CD8-positive, alpha-beta memory T cell (primary cell): Measurements from ENCODE around the gene FUBP3. TPM values are rescaled to one million over a fixed set of nuclear protein-coding genes. Genes with fewer than 3 reads are reported as not detected.

Source experiments
- CTCF ChIA-PET: fragments of 350-600 bp; sonication (Branson Sonifier 250); formaldehyde crosslinking; loops from one replicate; lab custom pipeline; 2021; ENCODE audit warnings: antibody characterized with exemption; lab: Charles Lee
- POLR2A ChIA-PET: fragments of 350-600 bp; sonication (Branson Sonifier 250); formaldehyde crosslinking; loops from one replicate; lab custom pipeline; 2021; ENCODE audit warnings: antibody characterized with exemption; lab: Charles Lee
- DNase-seq, 5 donors: peaks; one replicate each; pipeline versions ENCODE4 v3.0.0 to v3.0.0-alpha.2; 2020 to 2022; ENCODE audit warnings: mixed read lengths in 1 of 5
- H3K27ac ChIP-seq: one replicate; pipeline ENCODE4 v1.7.0; 2013; ENCODE audit warnings: low read depth, mild to moderate bottlenecking, low read length, moderate library complexity
- H3K27me3 ChIP-seq: 2 replicates; pipeline ENCODE4 v1.7.0; 2013; ENCODE audit warnings: low read length, mild to moderate bottlenecking; ENCODE audit not compliant: insufficient read depth, poor library complexity, severe bottlenecking
- H3K36me3 ChIP-seq: 2 replicates; pipeline ENCODE4 v1.7.0; 2013; ENCODE audit warnings: mild to moderate bottlenecking, low read length, moderate library complexity; ENCODE audit not compliant: insufficient read depth
- H3K4me1 ChIP-seq: 2 replicates; pipeline ENCODE4 v1.7.0; 2013; ENCODE audit warnings: mild to moderate bottlenecking, low read length, moderate library complexity; ENCODE audit not compliant: insufficient read depth
- H3K4me3 ChIP-seq: 2 replicates; pipeline ENCODE4 v1.7.0; 2013; ENCODE audit warnings: mild to moderate bottlenecking, low read length
- H3K9me3 ChIP-seq: 2 replicates; pipeline ENCODE4 v1.7.0; 2013; ENCODE audit warnings: mild to moderate bottlenecking, low read length
- H3K27ac Mint-ChIP-seq, 8 donors: one replicate each; pipeline ENCODE4 v1.8.0; 2020 to 2021; ENCODE audit warnings: mixed read lengths in 8 of 8, mild to moderate bottlenecking in 6 of 8, inconsistent platforms in 3 of 8, moderate library complexity in 3 of 8
- H3K27me3 Mint-ChIP-seq, 2 donors: one replicate each; pipeline ENCODE4 v1.8.0; 2020 to 2021; ENCODE audit warnings: mixed read lengths in 2 of 2, mild to moderate bottlenecking in 1 of 2, moderate library complexity in 1 of 2
- H3K36me3 Mint-ChIP-seq, 3 donors: one replicate each; pipeline ENCODE4 v1.8.0; 2020 to 2021; ENCODE audit warnings: mixed read lengths in 3 of 3, inconsistent platforms in 1 of 3, mild to moderate bottlenecking in 1 of 3
- H3K4me1 Mint-ChIP-seq, 3 donors: one replicate each; pipeline ENCODE4 v1.8.0; 2020 to 2021; ENCODE audit warnings: mixed read lengths in 3 of 3, inconsistent platforms in 1 of 3, mild to moderate bottlenecking in 1 of 3
- H3K4me3 Mint-ChIP-seq, 7 donors: one replicate each; pipeline ENCODE4 v1.8.0; 2020 to 2021; ENCODE audit warnings: mixed read lengths in 7 of 7, mild to moderate bottlenecking in 6 of 7, moderate library complexity in 4 of 7, inconsistent platforms in 2 of 7
- H3K9me3 Mint-ChIP-seq, 5 donors: one replicate each; pipeline ENCODE4 v1.8.0; 2020 to 2022; ENCODE audit warnings: mixed read lengths in 5 of 5, mild to moderate bottlenecking in 3 of 5, moderate library complexity in 2 of 5, inconsistent platforms in 1 of 5
- polyA plus RNA-seq: library from polyadenylated mRNA; unstranded; fragments of 300-500 nt; fragmentation: Illumina TruSeq; gene quantifications from one replicate; pipeline ENCODE4 v1.2.3, GENCODE V29; 2021
- total RNA-seq, 2 experiments: library from RNA; stranded (reverse); gene quantifications; one replicate each; pipeline ENCODE4 v1.2.3, GENCODE V29; 2021

FUBP3 gene, protein sequence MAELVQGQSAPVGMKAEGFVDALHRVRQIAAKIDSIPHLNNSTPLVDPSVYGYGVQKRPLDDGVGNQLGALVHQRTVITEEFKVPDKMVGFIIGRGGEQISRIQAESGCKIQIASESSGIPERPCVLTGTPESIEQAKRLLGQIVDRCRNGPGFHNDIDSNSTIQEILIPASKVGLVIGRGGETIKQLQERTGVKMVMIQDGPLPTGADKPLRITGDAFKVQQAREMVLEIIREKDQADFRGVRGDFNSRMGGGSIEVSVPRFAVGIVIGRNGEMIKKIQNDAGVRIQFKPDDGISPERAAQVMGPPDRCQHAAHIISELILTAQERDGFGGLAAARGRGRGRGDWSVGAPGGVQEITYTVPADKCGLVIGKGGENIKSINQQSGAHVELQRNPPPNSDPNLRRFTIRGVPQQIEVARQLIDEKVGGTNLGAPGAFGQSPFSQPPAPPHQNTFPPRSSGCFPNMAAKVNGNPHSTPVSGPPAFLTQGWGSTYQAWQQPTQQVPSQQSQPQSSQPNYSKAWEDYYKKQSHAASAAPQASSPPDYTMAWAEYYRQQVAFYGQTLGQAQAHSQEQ
- total RNA-seq, result 10 to 100 TPM; 49.9 to 50.4 TPM
- polyA plus RNA-seq, result 35.0 TPM

DNA sequence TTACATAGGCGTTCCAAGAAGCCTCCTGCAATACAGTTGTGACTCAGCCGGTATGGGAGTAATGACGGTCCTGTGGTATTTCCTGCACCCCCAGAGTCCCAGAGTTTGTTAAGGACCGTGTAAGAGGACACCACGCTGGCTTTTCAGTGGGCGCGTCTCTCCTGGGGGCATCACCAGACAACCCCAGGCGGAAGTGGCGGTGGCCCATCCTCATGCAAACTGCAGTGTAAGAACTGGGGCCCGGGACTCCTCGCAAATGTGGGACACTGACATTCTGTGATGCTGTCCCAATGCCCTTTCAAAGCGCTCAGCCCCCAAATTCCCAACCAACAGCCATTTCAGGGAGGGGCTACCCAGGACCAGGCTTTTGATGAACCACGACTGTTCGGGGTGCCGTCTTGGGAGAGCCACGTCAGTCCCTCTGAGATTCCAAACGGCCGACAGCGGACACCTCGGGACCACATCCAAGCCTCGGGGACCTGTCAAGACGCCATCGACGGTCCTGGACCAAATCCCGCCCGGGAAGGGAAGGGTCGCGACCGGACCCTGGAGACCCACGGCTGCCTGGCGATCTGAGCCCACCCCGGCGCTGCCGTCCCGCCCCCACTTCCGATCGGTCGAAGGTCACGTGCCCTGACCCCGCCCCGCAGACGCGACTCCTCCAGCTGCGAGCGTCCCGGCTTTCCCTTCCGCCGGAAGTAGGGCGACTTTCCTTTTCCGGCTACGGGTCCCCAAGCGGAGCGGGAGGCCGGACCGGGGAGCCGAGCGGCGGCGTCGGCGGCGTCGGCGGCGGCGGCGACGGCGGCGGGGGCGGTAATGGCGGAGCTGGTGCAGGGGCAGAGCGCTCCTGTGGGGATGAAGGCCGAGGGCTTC lies at the start of gene FUBP3:
FUBP3 (plus strand) TSS at position 713 of the 873 bp plus-strand sequence; CDS start at position 817, 104 bp downstream.
- H3K4me3 ChIP-seq, result peak within 1 kb of the TSS; percentile 93
- peaks cover 29% of the 10 kb centered on the region for H3K4me1 ChIP-seq
- Mint-ChIP-seq H3K27ac (peak within 1 kb of the TSS; percentile 89 to 98 (median 96)), H3K4me1 (peaks cover 40 to 62% (median 54%) of the 10 kb centered on the region in 3 donors), H3K36me3 (peaks cover 0 to 26% (median 0%) of the 10 kb centered on the region in 3 donors), H3K4me3 (peak within 1 kb of the TSS; percentile 90 to 96 (median 94)), H3K9me3 (no peaks in the 10 kb centered on the region), H3K27me3 (peaks cover 0 to 2% of the 10 kb centered on the region in 2 donors)
- ChIA-PET POLR2A (interaction anchor here (0.6 kb wide), 1 partner anchor 114 kb away, joined by 3 read pairs; the partner anchor contains the start of gene EXOSC2), CTCF (no interaction called here)
- DNase-seq, result peak; percentile 80 to 87 (median 84)
- H3K27ac ChIP-seq, result peak within 1 kb of the TSS; percentile 88
- H3K36me3 ChIP-seq, result no peaks in the 10 kb centered on the region
- no peaks in the 10 kb centered on the region for H3K27me3 ChIP-seq
- H3K9me3 ChIP-seq, result no peaks in the 10 kb centered on the region

DNA sequence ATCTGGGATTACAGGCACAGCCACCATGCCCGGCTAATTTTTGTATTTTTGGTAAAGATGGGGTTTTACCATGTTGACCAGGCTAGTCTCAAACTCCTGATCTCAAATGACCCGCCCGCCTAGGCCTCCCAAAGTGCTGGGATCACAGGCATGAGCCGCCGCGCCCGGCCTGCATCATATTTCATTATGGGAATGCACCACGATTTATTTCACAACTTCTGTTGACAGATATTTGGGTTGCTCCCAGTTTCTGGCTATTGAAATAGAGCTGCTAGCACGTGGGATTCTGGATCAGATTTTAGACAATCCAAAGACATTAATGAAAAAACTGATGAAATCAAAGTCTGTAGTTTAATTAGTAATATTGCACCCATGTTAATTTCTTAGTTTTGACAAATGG lies 48.4 kb upstream of the FUBP3 start:
- Mint-ChIP-seq H3K4me3 (no peak overlapping the region), H3K36me3 (no peaks in the 10 kb centered on the region), H3K9me3 (no peaks in the 10 kb centered on the region), H3K27me3 (peaks cover 15 to 28% of the 10 kb centered on the region in 2 donors), H3K27ac (no peak overlapping the region), H3K4me1 (peaks cover 5% of the 10 kb centered on the region in 3 donors)
- no peak overlapping the region for H3K4me3 ChIP-seq
- no peak for DNase-seq
- H3K27ac ChIP-seq, result no peak overlapping the region
- H3K36me3 ChIP-seq, result no peaks in the 10 kb centered on the region
- H3K9me3 ChIP-seq, result no peaks in the 10 kb centered on the region
- POLR2A ChIA-PET, result no interaction called here
- CTCF ChIA-PET, result no interaction called here
- H3K4me1 ChIP-seq, result no peaks in the 10 kb centered on the region
- peaks cover 5% of the 10 kb centered on the region for H3K27me3 ChIP-seq

DNA sequence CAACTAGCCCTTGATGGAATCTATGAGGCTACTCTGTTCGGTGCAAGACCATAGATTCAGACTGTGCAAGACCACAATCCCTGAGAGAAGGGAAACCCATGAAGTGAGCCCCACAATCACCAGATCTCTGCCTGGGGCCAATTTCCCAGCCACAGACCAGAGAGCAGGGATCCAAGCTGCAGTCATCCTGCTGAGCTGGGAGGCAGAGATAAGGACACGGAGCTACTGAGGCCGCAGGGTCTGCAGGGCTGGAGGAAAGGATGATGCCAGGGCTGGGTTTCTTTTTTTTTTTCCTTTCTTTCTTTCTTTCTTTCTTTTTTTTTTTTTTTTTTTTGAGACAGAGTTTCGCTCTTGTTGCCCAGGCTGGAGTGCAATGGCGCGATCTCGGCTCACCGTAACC lies 47.7 kb upstream of the FUBP3 start:
- ChIA-PET POLR2A (no interaction called here), CTCF (no interaction called here)
- no peak for DNase-seq
- Mint-ChIP-seq H3K36me3 (no peaks in the 10 kb centered on the region), H3K27ac (no peak overlapping the region), H3K4me1 (peaks cover 6 to 8% (median 8%) of the 10 kb centered on the region in 3 donors), H3K9me3 (no peaks in the 10 kb centered on the region), H3K27me3 (peaks cover 15 to 33% of the 10 kb centered on the region in 2 donors), H3K4me3 (no peak overlapping the region)
- Histone ChIP-seq H3K36me3 (no peaks in the 10 kb centered on the region), H3K4me1 (no peaks in the 10 kb centered on the region), H3K4me3 (no peak overlapping the region), H3K9me3 (no peaks in the 10 kb centered on the region), H3K27me3 (peaks cover 6% of the 10 kb centered on the region), H3K27ac (no peak overlapping the region)

DNA sequence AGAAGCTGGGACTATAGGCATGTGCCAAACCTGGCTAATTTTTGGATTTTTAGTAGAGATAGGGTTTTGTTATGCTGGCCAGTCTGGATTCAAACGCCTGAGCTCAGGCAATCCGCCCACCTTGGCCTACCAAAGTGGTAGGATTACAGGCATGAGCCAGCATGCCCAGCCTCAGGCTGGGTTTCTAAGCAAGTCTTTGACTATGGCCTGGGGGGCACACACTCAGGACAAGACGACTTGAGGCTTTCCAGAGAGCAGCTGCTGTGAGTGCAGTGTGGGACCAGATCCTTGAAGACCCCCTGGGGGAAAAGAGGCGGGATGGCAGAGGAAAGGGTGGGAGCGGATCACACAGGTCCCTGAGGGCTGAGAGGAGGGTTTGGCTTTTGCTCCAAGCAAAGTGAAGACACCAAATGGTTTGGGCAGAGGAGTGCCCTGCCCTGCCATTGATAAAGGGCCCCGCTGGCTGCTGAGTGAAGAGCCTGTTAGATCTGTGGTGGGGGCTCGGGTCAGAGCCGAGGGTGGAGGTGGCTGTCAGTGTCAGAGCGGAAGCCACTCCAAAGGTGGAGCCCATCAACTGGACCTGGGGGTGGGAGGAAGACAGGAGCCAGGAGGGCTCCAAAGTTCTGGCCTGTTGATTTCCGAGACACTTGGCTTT lies 46.8 kb upstream of the FUBP3 start:
- Mint-ChIP-seq H3K9me3 (no peaks in the 10 kb centered on the region), H3K36me3 (no peaks in the 10 kb centered on the region), H3K27ac (no peak overlapping the region), H3K4me1 (peaks cover 8 to 16% (median 9%) of the 10 kb centered on the region in 3 donors), H3K4me3 (no peak overlapping the region), H3K27me3 (peaks cover 16 to 37% of the 10 kb centered on the region in 2 donors)
- H3K4me3 ChIP-seq, result no peak overlapping the region
- H3K9me3 ChIP-seq, result no peaks in the 10 kb centered on the region
- no peak overlapping the region for H3K27ac ChIP-seq
- CTCF ChIA-PET, result no interaction called here
- DNase-seq, result no peak
- H3K27me3 ChIP-seq, result peaks cover 9% of the 10 kb centered on the region
- H3K36me3 ChIP-seq, result no peaks in the 10 kb centered on the region
- POLR2A ChIA-PET, result no interaction called here
- H3K4me1 ChIP-seq, result no peaks in the 10 kb centered on the region

DNA sequence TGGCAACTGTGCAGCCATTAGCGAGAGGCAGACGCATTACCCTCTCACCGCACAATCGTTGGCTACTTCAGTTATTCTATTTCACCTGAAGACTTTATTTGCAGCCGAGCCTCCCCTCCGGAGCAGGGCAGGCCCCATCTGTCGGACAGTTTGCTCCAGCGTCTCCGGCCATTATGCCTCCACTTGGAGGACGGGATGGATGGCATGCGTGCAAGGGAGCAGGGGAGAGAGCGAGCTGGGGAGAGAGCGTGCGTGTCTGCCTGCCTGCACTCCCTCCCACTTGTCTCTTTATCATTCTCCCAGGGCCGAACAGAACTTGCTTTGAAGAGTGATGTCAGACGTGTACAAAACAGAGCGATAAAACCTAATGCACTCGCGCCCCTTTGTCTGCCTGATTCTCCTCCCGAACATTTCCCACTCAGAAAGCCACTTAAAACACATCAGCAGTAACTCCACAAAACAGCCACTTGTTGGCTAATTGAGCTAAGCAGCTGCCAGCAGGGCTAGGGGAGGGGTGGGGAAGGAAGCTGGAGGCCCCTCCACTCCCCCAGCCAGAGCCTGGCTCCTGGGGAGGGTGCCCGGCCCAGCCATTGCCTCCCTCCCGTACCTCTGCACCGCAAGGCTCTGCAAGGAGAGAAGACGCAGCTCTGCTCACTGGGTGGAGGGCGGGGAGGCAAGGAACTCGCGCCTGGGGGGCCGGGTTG lies 43.4 kb upstream of the FUBP3 start:
- Mint-ChIP-seq H3K36me3 (no peaks in the 10 kb centered on the region), H3K4me1 (peaks cover 10 to 22% (median 14%) of the 10 kb centered on the region in 3 donors), H3K9me3 (no peaks in the 10 kb centered on the region), H3K4me3 (no peak overlapping the region), H3K27ac (no peak overlapping the region), H3K27me3 (peaks cover 29 to 65% of the 10 kb centered on the region in 2 donors)
- Histone ChIP-seq H3K9me3 (no peaks in the 10 kb centered on the region), H3K4me1 (no peaks in the 10 kb centered on the region), H3K27me3 (peaks cover 9% of the 10 kb centered on the region), H3K4me3 (no peak overlapping the region), H3K27ac (peak overlapping the region; percentile 70), H3K36me3 (no peaks in the 10 kb centered on the region)
- ChIA-PET CTCF (no interaction called here), POLR2A (no interaction called here)
- no peak for DNase-seq

DNA sequence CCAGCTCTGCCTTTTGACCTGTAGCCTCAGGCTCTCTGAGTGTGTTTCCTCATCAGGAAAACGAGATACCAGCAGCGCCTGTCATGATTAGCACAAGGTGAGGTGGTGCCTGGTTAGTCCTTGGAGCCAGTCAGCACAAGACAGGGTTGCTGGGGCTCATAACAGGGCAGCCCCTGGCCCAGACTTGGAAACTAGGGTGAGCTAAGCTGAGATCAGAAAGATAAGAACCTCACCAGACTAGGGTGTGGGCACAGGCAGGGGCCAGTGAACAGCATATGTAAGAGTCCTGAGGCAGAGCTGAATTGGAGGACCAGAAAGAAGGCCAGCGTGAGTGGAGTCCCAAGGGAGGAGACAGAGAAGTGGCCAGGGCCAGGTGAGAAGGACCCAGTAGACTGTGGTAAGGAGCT lies 42.7 kb upstream of the FUBP3 start:
- H3K36me3 Mint-ChIP-seq, result no peaks in the 10 kb centered on the region
- H3K27ac ChIP-seq, result peak overlapping the region; percentile 70
- no peak overlapping the region for H3K4me3 ChIP-seq
- CTCF ChIA-PET, result no interaction called here
- POLR2A ChIA-PET, result no interaction called here
- no peaks in the 10 kb centered on the region for H3K4me1 ChIP-seq
- H3K27ac Mint-ChIP-seq, result no peak overlapping the region
- no peak overlapping the region for H3K4me3 Mint-ChIP-seq
- no peaks in the 10 kb centered on the region for H3K9me3 Mint-ChIP-seq
- no peak for DNase-seq
- H3K9me3 ChIP-seq, result no peaks in the 10 kb centered on the region
- H3K27me3 Mint-ChIP-seq, result peaks cover 29 to 69% of the 10 kb centered on the region in 2 donors
- peaks cover 9% of the 10 kb centered on the region for H3K27me3 ChIP-seq
- peaks cover 10 to 22% (median 14%) of the 10 kb centered on the region in 3 donors for H3K4me1 Mint-ChIP-seq
- H3K36me3 ChIP-seq, result no peaks in the 10 kb centered on the region

DNA sequence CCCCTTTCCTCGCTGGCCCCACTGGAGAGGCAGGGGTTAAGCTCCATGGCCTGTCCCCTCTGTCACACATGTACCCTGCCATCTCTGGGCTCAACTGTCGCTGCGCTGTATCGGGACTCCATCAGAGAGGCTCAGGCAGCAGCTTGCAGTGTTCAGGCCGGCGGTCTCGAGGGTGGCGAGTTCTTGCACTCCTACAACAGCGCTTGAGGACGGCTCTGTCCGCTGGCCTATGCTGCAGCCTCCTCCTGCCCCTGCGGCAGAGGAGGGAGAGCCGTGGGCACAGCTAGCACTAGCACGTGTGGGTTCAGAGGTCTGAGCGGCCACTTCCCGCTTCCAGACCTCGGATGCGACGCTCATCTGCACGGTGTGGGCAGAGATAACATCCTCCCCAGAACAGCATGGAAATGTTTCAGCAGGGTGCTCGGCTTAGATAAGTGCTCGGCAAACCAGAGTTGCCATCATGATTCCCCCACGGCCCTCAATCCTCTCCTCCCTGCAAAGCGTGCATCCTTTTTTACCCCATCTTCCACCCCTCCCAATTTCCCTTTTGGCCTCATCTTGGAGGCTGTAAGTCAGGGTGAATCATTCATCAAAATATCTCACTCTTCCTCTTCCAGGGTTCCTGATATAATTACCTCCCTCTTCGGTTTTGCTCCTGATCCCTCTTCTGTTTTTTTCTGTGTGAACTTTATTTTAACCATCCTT lies 41.9 kb upstream of the FUBP3 start:
- Histone ChIP-seq H3K9me3 (no peaks in the 10 kb centered on the region), H3K27me3 (peaks cover 9% of the 10 kb centered on the region), H3K36me3 (no peaks in the 10 kb centered on the region), H3K27ac (no peak overlapping the region), H3K4me3 (no peak overlapping the region), H3K4me1 (no peaks in the 10 kb centered on the region)
- POLR2A ChIA-PET, result no interaction called here
- peaks cover 29 to 69% of the 10 kb centered on the region in 2 donors for H3K27me3 Mint-ChIP-seq
- peaks cover 10 to 22% (median 14%) of the 10 kb centered on the region in 3 donors for H3K4me1 Mint-ChIP-seq
- H3K9me3 Mint-ChIP-seq, result no peaks in the 10 kb centered on the region
- no peak for DNase-seq
- CTCF ChIA-PET, result no interaction called here
- H3K4me3 Mint-ChIP-seq, result peak overlapping the region in 2 of 7 donors; percentile 33 to 36
- no peaks in the 10 kb centered on the region for H3K36me3 Mint-ChIP-seq
- peak overlapping the region in 2 of 8 donors; percentile 31 to 45 for H3K27ac Mint-ChIP-seq
